LoVo (cell line): Measurements from ENCODE around the gene GOLGA8G.
"Not testable (repeated sequence)": the region's sequence is repeated elsewhere in the genome, so short reads cannot be mapped to it uniquely, and the experiment has no call there.

Experiments
- DNase-seq: peaks from one replicate; pipeline ENCODE4 v3.0.0-alpha.2; 2016; ENCODE audit warnings: low spot score

The GOLGA8G gene

GRCh38 chr15:28532954-28533353 lies at the start of gene GOLGA8G:
Gene GOLGA8G (minus strand): TSS chr15:28532971. CDS start chr15:28532909, 62 bp downstream.
- not testable (repeated sequence) for DNase-seq

GRCh38 chr15:28573351-28573750 lies 40.6 kb upstream of the GOLGA8G start:
- not testable (repeated sequence) for DNase-seq

- not testable (repeated sequence) for DNase-seq
Observed at GRCh38 chr15:28553268-28553667, 20.5 kb upstream of the GOLGA8G start, which contains the start of gene GOLGA6L25. Gene GOLGA6L25 (plus strand): TSS chr15:28553568. CDS start chr15:28553629, 61 bp downstream.

GRCh38 chr15:28515208-28515607 lies 17.6 kb downstream of the GOLGA8G start:
- not testable (repeated sequence) for DNase-seq

- DNase-seq, result not testable (repeated sequence)
Observed at GRCh38 chr15:28514128-28514527, 18.6 kb downstream of the GOLGA8G start.

- not testable (repeated sequence) for DNase-seq
Observed at GRCh38 chr15:28508217-28508889, 24.4 kb downstream of the GOLGA8G start.

GRCh38 chr15:28481340-28481739 lies 51.4 kb downstream of the GOLGA8G start:
- DNase-seq, result not testable (repeated sequence)
